ENCODE measurements around the gene ZBTB17.

ZBTB17 gene

GRCh38 chr1:16019644-16020277, 43.9 kb upstream of the ZBTB17 start:
- Mint-ChIP-seq H3K4me3 (no peak overlapping the region), H3K9me3 (no peaks in the 10 kb centered on the region), H3K4me1 (peaks cover 54% of the 10 kb centered on the region), H3K27ac (no peak overlapping the region), H3K36me3 (ENCODE audit: low read depth) (no peaks in the 10 kb centered on the region), H3K27me3 (ENCODE audit: low read depth, poor library complexity) (peaks cover 38% of the 10 kb centered on the region)
- no peak for DNase-seq
- TF ChIP-seq CTCF (IDR thresholded peaks at IDR 0.05), result no peak

- TF ChIP-seq CTCF (IDR thresholded peaks at IDR 0.05), result no peak
- DNase-seq, result no peak
- peaks cover 62% of the 10 kb centered on the region for H3K4me1 Mint-ChIP-seq
- H3K27ac Mint-ChIP-seq, result no peak overlapping the region
- H3K27me3 Mint-ChIP-seq (ENCODE audit: low read depth, poor library complexity), result peaks cover 31% of the 10 kb centered on the region
- H3K4me3 Mint-ChIP-seq, result no peak overlapping the region
- H3K9me3 Mint-ChIP-seq, result no peaks in the 10 kb centered on the region
- H3K36me3 Mint-ChIP-seq (ENCODE audit: low read depth), result no peaks in the 10 kb centered on the region
Measured at GRCh38 chr1:16018749-16019643, 43.1 kb upstream of the ZBTB17 start.

GRCh38 chr1:16018308-16018707, 42.4 kb upstream of the ZBTB17 start:
- Mint-ChIP-seq H3K4me3 (no peak overlapping the region), H3K27me3 (ENCODE audit: low read depth, poor library complexity) (peaks cover 33% of the 10 kb centered on the region)

GRCh38 chr1:16017461-16018303, 41.8 kb upstream of the ZBTB17 start, which contains the start of gene HSPB7:
Gene HSPB7, minus strand, starts transcription at chr1:16018043. Its CDS starts 80 bp downstream, at chr1:16017963.
- Mint-ChIP-seq H3K27me3 (ENCODE audit: low read depth, poor library complexity) (peaks cover 33% of the 10 kb centered on the region), H3K4me3 (no peak within 1 kb of the TSS), H3K4me1 (peaks cover 69% of the 10 kb centered on the region), H3K36me3 (ENCODE audit: low read depth) (no peaks in the 10 kb centered on the region), H3K9me3 (no peaks in the 10 kb centered on the region), H3K27ac (no peak within 1 kb of the TSS)
- no peak for TF ChIP-seq CTCF (IDR thresholded peaks at IDR 0.05)
- DNase-seq, result peak; percentile 50

More at GRCh38 chr1:16018308-16018707, 42.4 kb upstream of the ZBTB17 start:
- no peak for DNase-seq
- Mint-ChIP-seq H3K9me3 (no peaks in the 10 kb centered on the region), H3K4me1 (peaks cover 69% of the 10 kb centered on the region), H3K27ac (no peak overlapping the region), H3K36me3 (ENCODE audit: low read depth) (no peaks in the 10 kb centered on the region)
- no peak for TF ChIP-seq CTCF (IDR thresholded peaks at IDR 0.05)

- TF ChIP-seq CTCF (IDR thresholded peaks at IDR 0.05), result no peak
- Mint-ChIP-seq H3K27ac (no peak overlapping the region), H3K27me3 (ENCODE audit: low read depth, poor library complexity) (peaks cover 31% of the 10 kb centered on the region), H3K4me3 (no peak overlapping the region), H3K36me3 (ENCODE audit: low read depth) (no peaks in the 10 kb centered on the region), H3K9me3 (no peaks in the 10 kb centered on the region), H3K4me1 (peaks cover 63% of the 10 kb centered on the region)
- DNase-seq, result no peak
Measured at GRCh38 chr1:16017076-16017460, 41.2 kb upstream of the ZBTB17 start.

All from nephron progenitor cell (in vitro differentiated cells).